Chondrocyte (in vitro differentiated cells): ENCODE data around the gene L1TD1. TPM values are rescaled to one million over a fixed set of nuclear protein-coding genes. Genes with fewer than 3 reads are reported as not detected.

Experiments used
- DNase-seq: peaks from one replicate; pipeline ENCODE4 v3.0.0; 2021; ENCODE audit warnings: mixed read lengths, low spot score
- H3K27ac Mint-ChIP-seq: one replicate; pipeline ENCODE4 v1.8.0; 2021; ENCODE audit warnings: mild to moderate bottlenecking, moderate library complexity, mixed read lengths; ENCODE audit not compliant: unreplicated experiment
- H3K27me3 Mint-ChIP-seq: 2 replicates; pipeline ENCODE4 v1.8.0; 2021; ENCODE audit warnings: low read depth, mixed read lengths
- H3K36me3 Mint-ChIP-seq: 2 replicates; pipeline ENCODE4 v1.8.0; 2021; ENCODE audit warnings: low read depth, mixed read lengths
- H3K4me1 Mint-ChIP-seq: 2 replicates; pipeline ENCODE4 v1.8.0; 2021; ENCODE audit warnings: low read depth, mild to moderate bottlenecking, mixed read lengths
- H3K4me3 Mint-ChIP-seq: one replicate; pipeline ENCODE4 v1.8.0; 2021; ENCODE audit warnings: mild to moderate bottlenecking, moderate library complexity, mixed read lengths; ENCODE audit not compliant: unreplicated experiment
- H3K9me3 Mint-ChIP-seq: 2 replicates; pipeline ENCODE4 v1.8.0; 2021; ENCODE audit warnings: low read depth, mixed read lengths
- CTCF ChIP-seq: fragments of 200-600 bp; sonication (generic); IDR thresholded peaks from 2 replicates; pipeline ENCODE4 v1.5.0; 2021; ENCODE audit warnings: antibody characterized with exemption, mild to moderate bottlenecking, moderate library complexity
- total RNA-seq: library from RNA; stranded (reverse); gene quantifications from 3 replicates; pipeline ENCODE4 v1.2.1, GENCODE V29; 2021

The L1TD1 gene
- total RNA-seq, 1 donor from 2014 or later: 0.12 TPM

GRCh38 chr1:62247391-62248168 lies 52.9 kb downstream of the L1TD1 start:
- no peak overlapping the region for H3K4me3 Mint-ChIP-seq
- H3K27ac Mint-ChIP-seq: no peak overlapping the region
- TF ChIP-seq CTCF: no peak
- no peaks in the 10 kb centered on the region for H3K27me3 Mint-ChIP-seq
- no peaks in the 10 kb centered on the region for H3K36me3 Mint-ChIP-seq
- DNase-seq: no peak
- H3K9me3 Mint-ChIP-seq: no peaks in the 10 kb centered on the region
- H3K4me1 Mint-ChIP-seq: no peaks in the 10 kb centered on the region

GRCh38 chr1:62250126-62250726 lies 55.6 kb downstream of the L1TD1 start:
- no peaks in the 10 kb centered on the region for H3K9me3 Mint-ChIP-seq
- no peak for TF ChIP-seq CTCF
- H3K27me3 Mint-ChIP-seq: no peaks in the 10 kb centered on the region
- no peaks in the 10 kb centered on the region for H3K4me1 Mint-ChIP-seq
- no peak overlapping the region for H3K4me3 Mint-ChIP-seq
- no peaks in the 10 kb centered on the region for H3K36me3 Mint-ChIP-seq
- no peak overlapping the region for H3K27ac Mint-ChIP-seq
- DNase-seq: no peak

GRCh38 chr1:62259551-62259950 lies 64.9 kb downstream of the L1TD1 start:
- DNase-seq: no peak
- Mint-ChIP-seq H3K27me3 (peaks cover 5% of the 10 kb centered on the region), H3K36me3 (no peaks in the 10 kb centered on the region), H3K9me3 (no peaks in the 10 kb centered on the region), H3K4me1 (no peaks in the 10 kb centered on the region), H3K4me3 (no peak overlapping the region), H3K27ac (no peak overlapping the region)
- TF ChIP-seq CTCF: no peak

GRCh38 chr1:62260688-62261087 lies 66.0 kb downstream of the L1TD1 start:
- no peak overlapping the region for H3K4me3 Mint-ChIP-seq
- H3K9me3 Mint-ChIP-seq: no peaks in the 10 kb centered on the region
- H3K27ac Mint-ChIP-seq: no peak overlapping the region
- TF ChIP-seq CTCF: no peak
- peaks cover 5% of the 10 kb centered on the region for H3K27me3 Mint-ChIP-seq
- no peak for DNase-seq
- H3K4me1 Mint-ChIP-seq: no peaks in the 10 kb centered on the region
- no peaks in the 10 kb centered on the region for H3K36me3 Mint-ChIP-seq

Other genes starting within 250 kb of the L1TD1 start
- 1.3 to 3.4 TPM (median 1.4 TPM) in 3 replicates for gene KANK4, start 124.6 kb downstream of the L1TD1 start, total RNA-seq
- 21.9 to 27.0 TPM (median 23.0 TPM) in 3 replicates for gene USP1, start 242.2 kb downstream of the L1TD1 start, total RNA-seq